DND-41 (cell line): Measurements from ENCODE around the gene WNK3.

Experiments
- ATAC-seq: fragments of 200-7000 bp; cut with Tn5 transposase; 3 replicates; pipeline ENCODE4 v1.9.1; 2021; ENCODE audit warnings: low read depth; ENCODE audit not compliant: insufficient read depth
- DNase-seq: peaks from one replicate; pipeline ENCODE4 v3.0.0-alpha.2; 2020
- H2AFZ ChIP-seq: 2 replicates; pipeline ENCODE4 v1.6.0; 2012; ENCODE audit warnings: low read depth, low read length
- H3K27ac ChIP-seq: 2 replicates; pipeline ENCODE4 v1.5.1; 2012; ENCODE audit warnings: low read length, inconsistent platforms
- H3K27me3 ChIP-seq: fragments of 200-600 bp; sonication (generic); 2 replicates; pipeline ENCODE4 v1.6.0; 2012; ENCODE audit warnings: low read length, mild to moderate bottlenecking, inconsistent platforms; ENCODE audit not compliant: insufficient read depth, poor library complexity
- H3K36me3 ChIP-seq: 2 replicates; pipeline ENCODE4 v1.5.1; 2012; ENCODE audit warnings: low read length, inconsistent platforms; ENCODE audit not compliant: insufficient read depth
- H3K4me1 ChIP-seq: 2 replicates; pipeline ENCODE4 v1.5.1; 2012; ENCODE audit warnings: mild to moderate bottlenecking, low read length; ENCODE audit not compliant: insufficient read depth
- H3K4me2 ChIP-seq: 2 replicates; pipeline ENCODE4 v1.6.0; 2012; ENCODE audit warnings: mild to moderate bottlenecking, moderate library complexity, low read length, inconsistent platforms; ENCODE audit not compliant: insufficient read depth
- H3K4me3 ChIP-seq, 2 experiments: fragments of 200-600 bp in 1 of 2; shearing (Covaris generic) in 1 of 2; 2 replicates each; pipeline ENCODE4 v1.5.1; 2012 to 2016; ENCODE audit warnings: inconsistent platforms in 2 of 2, low read length in 2 of 2, mild to moderate bottlenecking in 2 of 2, low read depth in 1 of 2, moderate library complexity in 1 of 2
- H3K79me2 ChIP-seq: 2 replicates; pipeline ENCODE4 v1.6.0; 2012; ENCODE audit warnings: low read length, inconsistent platforms; ENCODE audit not compliant: insufficient read depth
- H3K9ac ChIP-seq: 2 replicates; pipeline ENCODE4 v1.6.0; 2012; ENCODE audit warnings: low read depth, mild to moderate bottlenecking, inconsistent platforms, low read length, moderate library complexity
- H3K9me3 ChIP-seq: 2 replicates; pipeline ENCODE4 v1.5.1; 2012; ENCODE audit warnings: low read length, moderate library complexity, mild to moderate bottlenecking, inconsistent platforms; ENCODE audit not compliant: insufficient read depth, severe bottlenecking
- H4K20me1 ChIP-seq: 2 replicates; pipeline ENCODE4 v1.6.0; 2012; ENCODE audit warnings: low read length; ENCODE audit not compliant: insufficient read depth
- CTCF ChIP-seq: IDR thresholded peaks from 2 replicates; pipeline ENCODE4 v1.5.1; 2012; ENCODE audit warnings: borderline replicate concordance, low read length, moderate library complexity, mild to moderate bottlenecking; ENCODE audit not compliant: poor library complexity, severe bottlenecking; ENCODE audit errors: extremely low read depth
- EZH2 ChIP-seq: IDR thresholded peaks from 3 replicates; pipeline ENCODE4 v1.6.1; 2012; ENCODE audit warnings: borderline replicate concordance, low read depth, mild to moderate bottlenecking, moderate library complexity, low read length, inconsistent platforms; ENCODE audit not compliant: severe bottlenecking

The WNK3 gene

GRCh38 chrX:54238588-54238987 lies 119.3 kb downstream of the WNK3 start:
- H3K9me3 ChIP-seq = no peaks in the 10 kb centered on the region
- TF ChIP-seq EZH2 = no peak
- no peak for TF ChIP-seq CTCF
- H3K27me3 ChIP-seq = no peaks in the 10 kb centered on the region
- no peak overlapping the region for H3K4me3 ChIP-seq
- no peak overlapping the region for H2AFZ ChIP-seq
- H3K36me3 ChIP-seq = no peaks in the 10 kb centered on the region
- H3K79me2 ChIP-seq = no peaks in the 10 kb centered on the region
- no peaks in the 10 kb centered on the region for H4K20me1 ChIP-seq
- no peak overlapping the region for H3K9ac ChIP-seq
- DNase-seq = no peak
- no peak overlapping the region for H3K27ac ChIP-seq
- no peaks in the 10 kb centered on the region for H3K4me1 ChIP-seq
- no peak for ATAC-seq
- H3K4me2 ChIP-seq = no peak overlapping the region

- no peak overlapping the region for H3K4me3 ChIP-seq
- no peak overlapping the region for H2AFZ ChIP-seq
- no peaks in the 10 kb centered on the region for H3K4me1 ChIP-seq
- ATAC-seq (no peak), DNase-seq (no peak)
- no peaks in the 10 kb centered on the region for H4K20me1 ChIP-seq
- no peak overlapping the region for H3K27ac ChIP-seq
- H3K4me2 ChIP-seq = no peak overlapping the region
- no peaks in the 10 kb centered on the region for H3K36me3 ChIP-seq
- TF ChIP-seq EZH2 (no peak), CTCF (no peak)
- no peak overlapping the region for H3K9ac ChIP-seq
- no peaks in the 10 kb centered on the region for H3K9me3 ChIP-seq
- H3K27me3 ChIP-seq = no peaks in the 10 kb centered on the region
- no peaks in the 10 kb centered on the region for H3K79me2 ChIP-seq
Observed at GRCh38 chrX:54237014-54237413, 120.8 kb downstream of the WNK3 start.

DNA sequence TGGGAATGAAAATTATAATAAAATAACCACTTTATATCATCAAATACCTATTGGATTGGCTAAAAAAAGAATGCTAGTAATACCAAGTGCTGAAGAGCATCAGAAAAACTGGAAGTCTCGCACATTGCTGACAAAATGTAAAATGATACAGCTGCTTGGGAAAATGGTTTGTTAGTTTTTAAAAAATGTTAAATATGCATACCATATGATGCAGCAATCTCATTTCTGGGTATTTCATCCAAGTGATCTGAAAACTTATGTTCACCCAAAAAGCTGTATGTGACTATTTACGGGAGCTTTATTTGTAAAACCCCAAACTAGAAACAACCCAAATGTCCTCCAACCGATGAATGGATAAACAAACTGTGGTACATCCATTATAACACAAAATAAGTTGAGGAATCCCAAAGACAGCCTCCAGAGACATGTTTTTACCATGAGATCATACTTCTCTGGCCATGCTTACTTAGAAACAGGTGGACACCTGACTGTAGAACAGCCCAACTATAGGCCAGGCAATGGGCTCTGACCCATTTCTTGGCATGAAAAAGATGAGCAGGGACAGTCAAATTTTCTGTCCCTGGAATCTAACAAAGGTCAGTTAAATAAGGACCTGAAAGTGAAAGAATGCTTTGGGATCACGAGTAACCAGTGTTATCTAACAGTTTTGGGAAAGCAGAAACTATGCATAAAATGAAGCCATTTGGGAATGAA lies 127.3 kb downstream of the WNK3 start:
- Histone ChIP-seq H3K4me1 (no peaks in the 10 kb centered on the region), H2AFZ (no peak overlapping the region), H3K9me3 (no peaks in the 10 kb centered on the region), H4K20me1 (no peaks in the 10 kb centered on the region), H3K4me3 (no peak overlapping the region), H3K36me3 (no peaks in the 10 kb centered on the region), H3K27me3 (no peaks in the 10 kb centered on the region), H3K4me2 (no peak overlapping the region), H3K27ac (no peak overlapping the region), H3K9ac (no peak overlapping the region), H3K79me2 (no peaks in the 10 kb centered on the region)
- no peak for TF ChIP-seq EZH2
- no peak for TF ChIP-seq CTCF
- DNase-seq = no peak
- ATAC-seq = no peak
